GM23338 (cell line): ENCODE data around the gene PRKG2. TPM values are rescaled to one million over a fixed set of nuclear protein-coding genes. Genes with fewer than 3 reads are reported as not detected.

ENCODE experiments used
- ATAC-seq: fragments of 200-7000 bp; cut with Tn5 transposase; 3 replicates; pipeline ENCODE4 v1.9.1; 2020
- DNase-seq: peaks from one replicate; pipeline ENCODE4 v3.0.0-alpha.2; 2015; ENCODE audit warnings: low spot score
- H2AFZ ChIP-seq: fragments of 200-600 bp; sonication (generic); 2 replicates; pipeline ENCODE4 v1.8.0; 2016; ENCODE audit warnings: antibody characterized with exemption, mild to moderate bottlenecking, moderate library complexity
- H3F3A ChIP-seq: fragments of 200-600 bp; sonication (generic); replicated peaks from 2 replicates; pipeline ENCODE4 v1.8.0; 2017; ENCODE audit warnings: antibody characterized with exemption, mixed run types, low read depth
- H3K27ac ChIP-seq: fragments of 200-600 bp; sonication (generic); 2 replicates; pipeline ENCODE4 v1.6.1; 2016; ENCODE audit warnings: low read depth
- H3K27me3 ChIP-seq: fragments of 200-600 bp; sonication (generic); 2 replicates; pipeline ENCODE4 v1.8.0; 2016; ENCODE audit warnings: mild to moderate bottlenecking, mixed run types, moderate library complexity; ENCODE audit not compliant: insufficient read depth
- H3K36me3 ChIP-seq: fragments of 200-600 bp; sonication (generic); 2 replicates; pipeline ENCODE4 v1.8.0; 2016; ENCODE audit warnings: mild to moderate bottlenecking; ENCODE audit not compliant: insufficient read depth
- H3K4me1 ChIP-seq: fragments of 200-600 bp; sonication (generic); 2 replicates; pipeline ENCODE4 v1.8.0; 2016; ENCODE audit warnings: mild to moderate bottlenecking, moderate library complexity; ENCODE audit not compliant: insufficient read depth
- H3K4me2 ChIP-seq: fragments of 200-600 bp; sonication (generic); 2 replicates; pipeline ENCODE4 v1.7.1; 2017; ENCODE audit warnings: mixed run types
- H3K4me3 ChIP-seq: fragments of 200-600 bp; sonication (generic); 2 replicates; pipeline ENCODE4 v1.6.1; 2016; ENCODE audit warnings: mixed run types
- H3K79me2 ChIP-seq: fragments of 200-600 bp; sonication (generic); replicated peaks from 2 replicates; pipeline ENCODE4 v1.8.0; 2017; ENCODE audit warnings: mild to moderate bottlenecking; ENCODE audit not compliant: insufficient read depth
- H3K9me2 ChIP-seq: fragments of 200-600 bp; sonication (generic); 2 replicates; pipeline ENCODE4 v1.8.0; 2017; ENCODE audit not compliant: insufficient read depth
- H4K20me1 ChIP-seq: fragments of 200-600 bp; sonication (generic); replicated peaks from 2 replicates; pipeline ENCODE4 v1.8.0; 2017; ENCODE audit warnings: mild to moderate bottlenecking; ENCODE audit not compliant: insufficient read depth
- H3K27ac Mint-ChIP-seq: 2 replicates; pipeline ENCODE4 v1.8.0; 2020; ENCODE audit warnings: inconsistent platforms, mild to moderate bottlenecking, moderate library complexity, mixed read lengths
- H3K27me3 Mint-ChIP-seq: 3 replicates; pipeline ENCODE4 v1.8.0; 2022; ENCODE audit warnings: low read depth, mild to moderate bottlenecking, moderate library complexity, mixed read lengths, inconsistent platforms; ENCODE audit not compliant: insufficient read depth, poor library complexity
- H3K36me3 Mint-ChIP-seq: 3 replicates; pipeline ENCODE4 v1.8.0; 2021; ENCODE audit warnings: low read depth, mild to moderate bottlenecking, inconsistent platforms, moderate library complexity, mixed read lengths
- H3K4me1 Mint-ChIP-seq: 3 replicates; pipeline ENCODE4 v1.8.0; 2020; ENCODE audit warnings: mild to moderate bottlenecking, inconsistent platforms, mixed read lengths
- H3K4me3 Mint-ChIP-seq: 3 replicates; pipeline ENCODE4 v1.8.0; 2021; ENCODE audit warnings: moderate library complexity, mild to moderate bottlenecking, inconsistent platforms, mixed read lengths
- H3K9me3 Mint-ChIP-seq: 3 replicates; pipeline ENCODE4 v1.8.0; 2020; ENCODE audit warnings: moderate library complexity, mild to moderate bottlenecking, inconsistent platforms, mixed read lengths
- CREB1 ChIP-seq: fragments of 250-450 bp; sonication (Bioruptor Pico); IDR thresholded peaks from 2 replicates; pipeline ENCODE4 v1.5.0; 2020; ENCODE audit warnings: low read depth, mild to moderate bottlenecking, moderate library complexity
- CTCF ChIP-seq, 2 experiments: fragments of 200-600 bp in 1 of 2; sonication (generic) in 1 of 2; conservative IDR thresholded peaks; 2 replicates each; pipeline versions ENCODE4 v1.5.1 to v1.6.1; 2016 to 2017; ENCODE audit warnings: antibody characterized with exemption in 2 of 2, low read depth in 2 of 2, mild to moderate bottlenecking in 2 of 2, moderate library complexity in 1 of 2
- ETS1 ChIP-seq: IDR thresholded peaks from 2 replicates; pipeline ENCODE4 v1.6.1; 2016; ENCODE audit warnings: antibody characterized with exemption
- EZH2 ChIP-seq: fragments of 200-600 bp; sonication (generic); IDR thresholded peaks from one replicate; pipeline ENCODE4 v1.8.0; 2017; ENCODE audit warnings: antibody characterized with exemption, mild to moderate bottlenecking, low read depth; ENCODE audit not compliant: unreplicated experiment
- EZH2phosphoT487 ChIP-seq: fragments of 200-600 bp; sonication (generic); IDR thresholded peaks from one replicate; pipeline ENCODE4 v1.8.1; 2018; ENCODE audit warnings: antibody characterized with exemption; ENCODE audit not compliant: unreplicated experiment
- JUNB ChIP-seq: IDR thresholded peaks from one replicate; pipeline ENCODE4 v1.6.1; 2016; ENCODE audit warnings: antibody characterized with exemption; ENCODE audit not compliant: unreplicated experiment
- NANOG ChIP-seq: IDR thresholded peaks from 2 replicates; pipeline ENCODE4 v1.6.1; 2016; ENCODE audit warnings: antibody characterized with exemption, borderline replicate concordance
- POLR2AphosphoS5 ChIP-seq: IDR thresholded peaks from 2 replicates; pipeline ENCODE4 v1.6.1; 2016; ENCODE audit warnings: antibody characterized with exemption, low read depth
- REST ChIP-seq: IDR thresholded peaks from one replicate; pipeline ENCODE4 v1.6.1; 2018; ENCODE audit warnings: antibody characterized with exemption; ENCODE audit not compliant: unreplicated experiment
- STAT1 ChIP-seq: IDR thresholded peaks from one replicate; pipeline ENCODE4 v1.6.1; 2016; ENCODE audit warnings: antibody characterized with exemption; ENCODE audit not compliant: unreplicated experiment
- ZNF114 ChIP-seq: fragments of 250-450 bp; sonication (Bioruptor Pico); IDR thresholded peaks from 2 replicates; pipeline ENCODE4 v1.5.0; 2020; ENCODE audit warnings: mild to moderate bottlenecking, moderate library complexity
- ZNF331 ChIP-seq: fragments of 250-450 bp; sonication (Bioruptor Pico); IDR thresholded peaks from 2 replicates; pipeline ENCODE4 v1.5.0; 2020; ENCODE audit warnings: low read depth, mild to moderate bottlenecking, moderate library complexity
- ZNF462 ChIP-seq: fragments of 250-450 bp; sonication (Bioruptor Pico); IDR thresholded peaks from 2 replicates; pipeline ENCODE4 v1.5.0; 2020; ENCODE audit warnings: mild to moderate bottlenecking, moderate library complexity
- polyA plus RNA-seq: library from polyadenylated mRNA; unstranded; fragments of >200 nt; fragmentation: Nextera tagmentation; extraction: Ambion mirVana; gene quantifications from 2 replicates; pipeline ENCODE4 v1.2.1, GENCODE V29; 2016
- total RNA-seq: library from RNA; depleted of rRNA; stranded (reverse); fragments of >200 nt; shearing (Covaris generic); gene quantifications from 2 replicates; pipeline ENCODE4 v1.2.3, GENCODE V29; 2014

The PRKG2 gene
- total and polyA plus RNA-seq, 2 experiments from 2014 or later = 1.9 to 3.6 TPM

GRCh38 chr4:81118086-81118485 is 96.9 kb downstream of the PRKG2 start (continued):
- TF ChIP-seq REST = no peak
- TF ChIP-seq EZH2phosphoT487 = no peak
- TF ChIP-seq ZNF331 (CRISPR knock-in tag) = no peak
- TF ChIP-seq EZH2 = no peak
- TF ChIP-seq NANOG = no peak
- TF ChIP-seq POLR2AphosphoS5 = no peak

GRCh38 chr4:81116566-81116965 is 98.5 kb downstream of the PRKG2 start:
- Histone ChIP-seq H3F3A (no peaks in the 10 kb centered on the region), H4K20me1 (no peaks in the 10 kb centered on the region), H3K79me2 (no peaks in the 10 kb centered on the region), H3K27ac (no peak overlapping the region), H3K4me3 (no peak overlapping the region), H2AFZ (no peak overlapping the region), H3K4me2 (no peak overlapping the region), H3K36me3 (no peaks in the 10 kb centered on the region), H3K4me1 (no peaks in the 10 kb centered on the region), H3K9me2 (peaks cover 6% of the 10 kb centered on the region; the same call in 1 of the 2 replicates), H3K27me3 (no peaks in the 10 kb centered on the region)
- Mint-ChIP-seq H3K27ac (no peak overlapping the region), H3K36me3 (no peaks in the 10 kb centered on the region), H3K4me3 (no peak overlapping the region), H3K9me3 (no peaks in the 10 kb centered on the region), H3K4me1 (peaks cover 5% of the 10 kb centered on the region; the same call in 2 of the 3 replicates), H3K27me3 (no peaks in the 10 kb centered on the region)
- no peak for DNase-seq
- ATAC-seq = no peak
- TF ChIP-seq POLR2AphosphoS5 (no peak), JUNB (no peak), CREB1 (CRISPR knock-in tag) (no peak), ZNF114 (CRISPR knock-in tag) (no peak), CTCF (conservative IDR thresholded peaks at IDR 0.05; ENCODE audit: low read depth in 2 of 2) (no peak), NANOG (no peak), ETS1 (no peak), EZH2phosphoT487 (no peak), ZNF462 (no peak), STAT1 (no peak), ZNF331 (CRISPR knock-in tag) (no peak)
